Panc1 (cell line): ENCODE results near the gene CIAPIN1. TPM values are rescaled to one million over a fixed set of nuclear protein-coding genes. Genes with fewer than 3 reads are reported as not detected.

Source experiments
- ATAC-seq: fragments of 200-7000 bp; cut with Tn5 transposase; 2 replicates; pipeline ENCODE4 v1.9.1; 2020; ENCODE audit warnings: mild to moderate bottlenecking, moderate library complexity
- BruUV-seq: library from RNA; stranded (reverse); fragments of 400-500 nt; replicated peaks from 2 replicates; lab custom pipeline; 2021; lab: Mats Ljungman, UMichigan
- CTCF ChIA-PET: fragments of 300-600 bp; sonication (Branson Sonifier 250); formaldehyde crosslinking; loops from one replicate; lab custom pipeline; 2022; ENCODE audit warnings: antibody characterized with exemption; lab: Charles Lee
- POLR2A ChIA-PET: fragments of 300-600 bp; sonication (Branson Sonifier 250); formaldehyde crosslinking; loops from one replicate; lab custom pipeline; 2022; ENCODE audit warnings: antibody characterized with exemption; lab: Charles Lee
- DNase-seq: peaks from one replicate; pipeline ENCODE4 v3.0.0-alpha.2; 2010; ENCODE audit warnings: low read depth, low spot score
- H3K27ac ChIP-seq: 2 replicates; pipeline ENCODE4 v1.5.1; 2011; ENCODE audit warnings: mild to moderate bottlenecking, low read length, inconsistent platforms
- H3K27me3 ChIP-seq: fragments of 200-500 bp; sonication (Bioruptor generic); 2 replicates; pipeline ENCODE4 v1.6.0; 2014; ENCODE audit warnings: low read length, inconsistent platforms; ENCODE audit not compliant: control insufficient read depth, insufficient read depth
- H3K36me3 ChIP-seq: fragments of 200-500 bp; sonication (Bioruptor generic); 2 replicates; pipeline ENCODE4 v1.5.1; 2014; ENCODE audit warnings: inconsistent platforms, mild to moderate bottlenecking, low read length, moderate library complexity; ENCODE audit not compliant: control insufficient read depth, insufficient read depth
- H3K4me1 ChIP-seq: 2 replicates; pipeline ENCODE4 v1.5.1; 2011; ENCODE audit warnings: inconsistent platforms, mild to moderate bottlenecking, low read length, moderate library complexity; ENCODE audit not compliant: control insufficient read depth, insufficient read depth
- H3K4me3 ChIP-seq, 2 experiments: 2 replicates each; pipeline ENCODE4 v1.5.1; 2011 to 2012; ENCODE audit warnings: low read depth in 2 of 2, low read length in 2 of 2, mild to moderate bottlenecking in 2 of 2, inconsistent platforms in 1 of 2, moderate library complexity in 1 of 2
- H3K9me3 ChIP-seq: fragments of 200-500 bp; sonication (Bioruptor generic); 2 replicates; pipeline ENCODE4 v1.5.1; 2014; ENCODE audit warnings: low read depth, mild to moderate bottlenecking, inconsistent platforms, low read length, moderate library complexity; ENCODE audit not compliant: control insufficient read depth, insufficient read depth
- CTCF ChIP-seq: fragments of 450-650 bp; IDR thresholded peaks from 2 replicates; pipeline ENCODE4 v1.5.1; 2017; ENCODE audit warnings: mild to moderate bottlenecking
- POLR2AphosphoS5 ChIP-seq: IDR thresholded peaks from 2 replicates; pipeline ENCODE4 v1.6.1; 2012; ENCODE audit warnings: mild to moderate bottlenecking, low read depth, low read length, moderate library complexity
- REST ChIP-seq, 2 experiments: IDR thresholded peaks; 2 replicates each; pipeline ENCODE4 v1.6.1; 2011 to 2012; ENCODE audit warnings: low read depth in 2 of 2, control low read depth in 1 of 2, low read length in 1 of 2, mild to moderate bottlenecking in 1 of 2, moderate library complexity in 1 of 2; ENCODE audit not compliant: insufficient read depth in 1 of 2
- SIN3A ChIP-seq: IDR thresholded peaks from 2 replicates; pipeline ENCODE4 v1.6.1; 2012; ENCODE audit warnings: low read depth, mild to moderate bottlenecking, low read length, moderate library complexity, borderline replicate concordance; ENCODE audit not compliant: insufficient read depth
- TCF7L2 ChIP-seq: IDR thresholded peaks from 2 replicates; pipeline ENCODE4 v1.6.1; 2011; ENCODE audit warnings: mild to moderate bottlenecking, low read depth, low read length, inconsistent platforms
- in situ Hi-C: cut with HindIII; loops from 2 replicates; pipeline ENCODE4 v1.10.0; 2016; ENCODE audit warnings: low sequenced_read_pairs, low pct_unique_long_range_greater_than_20kb
- intact Hi-C: fragments of 100-400 bp; cut with micrococcal nuclease; formaldehyde crosslinking; loops from one replicate; pipeline ENCODE4 v1.10.0; 2022; ENCODE audit not compliant: unreplicated experiment
- total RNA-seq: library from RNA; stranded (reverse); gene quantifications from one replicate; pipeline ENCODE4 v1.2.1, GENCODE V29; 2021; ENCODE audit not compliant: unreplicated experiment

Gene CIAPIN1
- total RNA-seq, 1 experiment from 2014 or later: 64.0 TPM

GRCh38 chr16:57396786-57397185, 50.4 kb downstream of the CIAPIN1 start:
- ChIA-PET CTCF (no interaction called here), POLR2A (no interaction called here)
- intact Hi-C loops (no loop called here), in situ Hi-C loops (no loop called here)
- no peaks in the 10 kb centered on the region for H3K9me3 ChIP-seq
- no peaks in the 10 kb centered on the region for H3K36me3 ChIP-seq
- no peak for ATAC-seq
- no peak for DNase-seq
- no peaks in the 10 kb centered on the region for H3K4me1 ChIP-seq
- H3K4me3 ChIP-seq: no peak overlapping the region
- H3K27me3 ChIP-seq: no peaks in the 10 kb centered on the region
- TF ChIP-seq REST (IDR thresholded peaks at IDR 0.05; ENCODE audit: insufficient read depth in 1 of 2, low read depth in 2 of 2, low read length in 1 of 2) (no peak), CTCF (no peak), POLR2AphosphoS5 (no peak), SIN3A (no peak), TCF7L2 (no peak)
- BruUV-seq: no TSS peak
- H3K27ac ChIP-seq: no peak overlapping the region

DNA sequence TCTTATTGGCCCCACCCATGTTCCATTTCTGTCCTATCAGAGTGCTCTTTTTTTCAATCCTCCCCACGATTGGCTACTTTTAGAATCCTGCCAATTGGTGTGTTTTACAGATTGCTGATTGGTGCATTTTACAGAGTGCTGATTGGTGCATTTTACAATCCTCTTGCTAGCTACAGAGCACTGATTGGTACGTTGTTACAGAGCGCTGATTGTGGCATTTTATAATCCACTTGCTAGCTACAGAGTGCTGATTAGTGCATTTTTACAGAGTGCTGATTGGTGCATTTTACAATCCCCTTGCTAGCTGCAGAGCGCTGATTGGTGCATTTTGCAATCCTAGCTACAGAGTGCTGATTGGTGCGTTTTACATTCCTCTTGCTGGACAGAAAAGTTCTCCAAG, 52.2 kb downstream of the CIAPIN1 start:
- H3K36me3 ChIP-seq: no peaks in the 10 kb centered on the region
- H3K27me3 ChIP-seq: no peaks in the 10 kb centered on the region
- no TSS peak for BruUV-seq
- H3K4me1 ChIP-seq: no peaks in the 10 kb centered on the region
- POLR2A ChIA-PET: no interaction called here
- no peaks in the 10 kb centered on the region for H3K9me3 ChIP-seq
- TF ChIP-seq TCF7L2: no peak
- TF ChIP-seq POLR2AphosphoS5: no peak
- TF ChIP-seq CTCF: no peak
- no peak for TF ChIP-seq REST (IDR thresholded peaks at IDR 0.05; ENCODE audit: insufficient read depth in 1 of 2, low read depth in 2 of 2, low read length in 1 of 2)
- TF ChIP-seq SIN3A: no peak
- in situ Hi-C loops (no loop called here), intact Hi-C loops (no loop called here)
- CTCF ChIA-PET: no interaction called here
- H3K4me3 ChIP-seq: no peak overlapping the region
- DNase-seq (no peak), ATAC-seq (no peak)
- H3K27ac ChIP-seq: no peak overlapping the region
